ENCODE measurements around the gene PRDM10. TPM values are rescaled to one million over a fixed set of nuclear protein-coding genes. Genes with fewer than 3 reads are reported as not detected.
"Not testable (repeated sequence)": the region's sequence is repeated elsewhere in the genome, so short reads cannot be mapped to it uniquely, and the experiment has no call there.

PRDM10 gene
- total RNA-seq, 1 experiment from 2014 or later = 9.8 TPM

GRCh38 chr11:129954703-129955102 is 47.9 kb downstream of the PRDM10 start:
- H3K9me2 ChIP-seq (replicated peaks; ENCODE audit: insufficient read depth, low read length); DNase-seq; H3K4me2 ChIP-seq (ENCODE audit: low read depth, low read length, poor library complexity, severe bottlenecking); H3K4me3 ChIP-seq (ENCODE audit: low read length); H3K36me3 ChIP-seq (ENCODE audit: insufficient read depth, low read length); H3K9me3 ChIP-seq (ENCODE audit: low read length); H2AFZ ChIP-seq (ENCODE audit: low read length); H3K27ac ChIP-seq (ENCODE audit: low read length); H3K4me1 ChIP-seq (ENCODE audit: low read length); H4K20me1 ChIP-seq (ENCODE audit: insufficient read depth, low read depth, low read length); H3K79me2 ChIP-seq (ENCODE audit: low read length); H3K27me3 ChIP-seq (ENCODE audit: low read length); H3K9ac ChIP-seq (ENCODE audit: low read length): not testable (repeated sequence)

GRCh38 chr11:129951866-129952262 is 50.8 kb downstream of the PRDM10 start:
- Histone ChIP-seq H3K4me2 (ENCODE audit: low read depth, low read length, poor library complexity, severe bottlenecking) (no peak overlapping the region), H3K27ac (ENCODE audit: low read length) (0 out of 2 replicates have a peak overlapping the region, but pooled peaks have one; percentile 30), H3K9ac (ENCODE audit: low read length) (no peak overlapping the region), H3K9me2 (replicated peaks; ENCODE audit: insufficient read depth, low read length) (no peaks in the 10 kb centered on the region), H3K9me3 (ENCODE audit: low read length) (no peaks in the 10 kb centered on the region), H3K27me3 (ENCODE audit: low read length) (no peaks in the 10 kb centered on the region), H2AFZ (ENCODE audit: low read length) (no peak overlapping the region), H3K4me1 (ENCODE audit: low read length) (peaks cover 22% of the 10 kb centered on the region), H3K36me3 (ENCODE audit: insufficient read depth, low read length) (no peaks in the 10 kb centered on the region), H3K79me2 (ENCODE audit: low read length) (no peaks in the 10 kb centered on the region), H4K20me1 (ENCODE audit: insufficient read depth, low read depth, low read length) (no peaks in the 10 kb centered on the region), H3K4me3 (ENCODE audit: low read length) (no peak overlapping the region)
- DNase-seq = no peak

GRCh38 chr11:129951201-129951865 is 51.3 kb downstream of the PRDM10 start:
- no peak overlapping the region for H3K9ac ChIP-seq (ENCODE audit: low read length)
- H4K20me1 ChIP-seq (ENCODE audit: insufficient read depth, low read depth, low read length) = no peaks in the 10 kb centered on the region
- no peak overlapping the region for H2AFZ ChIP-seq (ENCODE audit: low read length)
- DNase-seq = no peak
- H3K9me3 ChIP-seq (ENCODE audit: low read length) = no peaks in the 10 kb centered on the region
- no peaks in the 10 kb centered on the region for H3K36me3 ChIP-seq (ENCODE audit: insufficient read depth, low read length)
- H3K27me3 ChIP-seq (ENCODE audit: low read length) = no peaks in the 10 kb centered on the region
- no peak overlapping the region for H3K4me3 ChIP-seq (ENCODE audit: low read length)
- no peaks in the 10 kb centered on the region for H3K9me2 ChIP-seq (replicated peaks; ENCODE audit: insufficient read depth, low read length)
- H3K79me2 ChIP-seq (ENCODE audit: low read length) = no peaks in the 10 kb centered on the region
- H3K4me2 ChIP-seq (ENCODE audit: low read depth, low read length, poor library complexity, severe bottlenecking) = no peak overlapping the region
- H3K4me1 ChIP-seq (ENCODE audit: low read length) = peaks cover 28% of the 10 kb centered on the region
- 0 out of 2 replicates have a peak overlapping the region, but pooled peaks have one; percentile 30 for H3K27ac ChIP-seq (ENCODE audit: low read length)

GRCh38 chr11:129950101-129951091 is 52.2 kb downstream of the PRDM10 start:
- Histone ChIP-seq H3K79me2 (ENCODE audit: low read length) (no peaks in the 10 kb centered on the region), H3K9ac (ENCODE audit: low read length) (no peak overlapping the region), H3K4me3 (ENCODE audit: low read length) (no peak overlapping the region), H3K27ac (ENCODE audit: low read length) (no peak overlapping the region), H3K9me2 (replicated peaks; ENCODE audit: insufficient read depth, low read length) (no peaks in the 10 kb centered on the region), H3K36me3 (ENCODE audit: insufficient read depth, low read length) (no peaks in the 10 kb centered on the region), H2AFZ (ENCODE audit: low read length) (no peak overlapping the region), H3K9me3 (ENCODE audit: low read length) (no peaks in the 10 kb centered on the region), H3K27me3 (ENCODE audit: low read length) (no peaks in the 10 kb centered on the region), H4K20me1 (ENCODE audit: insufficient read depth, low read depth, low read length) (no peaks in the 10 kb centered on the region), H3K4me1 (ENCODE audit: low read length) (peaks cover 37% of the 10 kb centered on the region), H3K4me2 (ENCODE audit: low read depth, low read length, poor library complexity, severe bottlenecking) (no peak overlapping the region)
- no peak for DNase-seq

- Histone ChIP-seq H3K9ac (ENCODE audit: low read length) (no peak overlapping the region), H3K27ac (ENCODE audit: low read length) (0 out of 2 replicates have a peak overlapping the region, but pooled peaks have one; percentile 18), H3K36me3 (ENCODE audit: insufficient read depth, low read length) (no peaks in the 10 kb centered on the region), H3K4me2 (ENCODE audit: low read depth, low read length, poor library complexity, severe bottlenecking) (no peak overlapping the region), H3K9me3 (ENCODE audit: low read length) (no peaks in the 10 kb centered on the region), H3K79me2 (ENCODE audit: low read length) (no peaks in the 10 kb centered on the region), H3K27me3 (ENCODE audit: low read length) (no peaks in the 10 kb centered on the region), H2AFZ (ENCODE audit: low read length) (no peak overlapping the region), H4K20me1 (ENCODE audit: insufficient read depth, low read depth, low read length) (no peaks in the 10 kb centered on the region), H3K9me2 (replicated peaks; ENCODE audit: insufficient read depth, low read length) (no peaks in the 10 kb centered on the region), H3K4me1 (ENCODE audit: low read length) (peaks cover 41% of the 10 kb centered on the region), H3K4me3 (ENCODE audit: low read length) (no peak overlapping the region)
- DNase-seq = no peak
These were observed 53.6 kb downstream of the PRDM10 start for GRCh38 chr11:129948926-129949466.

- Histone ChIP-seq H3K9me3 (ENCODE audit: low read length) (no peaks in the 10 kb centered on the region), H3K27me3 (ENCODE audit: low read length) (no peaks in the 10 kb centered on the region), H3K4me3 (ENCODE audit: low read length) (peak overlapping the region; percentile 60; the same call in 1 of the 2 replicates), H3K9me2 (replicated peaks; ENCODE audit: insufficient read depth, low read length) (no peaks in the 10 kb centered on the region), H3K4me2 (ENCODE audit: low read depth, low read length, poor library complexity, severe bottlenecking) (peak overlapping the region; percentile 73), H3K4me1 (ENCODE audit: low read length) (peaks cover 41% of the 10 kb centered on the region), H3K36me3 (ENCODE audit: insufficient read depth, low read length) (peaks cover 1% of the 10 kb centered on the region; the same call in 1 of the 2 replicates), H3K27ac (ENCODE audit: low read length) (peak overlapping the region; percentile 90), H3K9ac (ENCODE audit: low read length) (peak overlapping the region; percentile 58), H4K20me1 (ENCODE audit: insufficient read depth, low read depth, low read length) (no peaks in the 10 kb centered on the region), H2AFZ (ENCODE audit: low read length) (0 out of 2 replicates have a peak overlapping the region, but pooled peaks have one; percentile 17), H3K79me2 (ENCODE audit: low read length) (no peaks in the 10 kb centered on the region)
- peak; percentile 74 for DNase-seq
These were observed 55.2 kb downstream of the PRDM10 start for GRCh38 chr11:129947474-129947873.

DNA sequence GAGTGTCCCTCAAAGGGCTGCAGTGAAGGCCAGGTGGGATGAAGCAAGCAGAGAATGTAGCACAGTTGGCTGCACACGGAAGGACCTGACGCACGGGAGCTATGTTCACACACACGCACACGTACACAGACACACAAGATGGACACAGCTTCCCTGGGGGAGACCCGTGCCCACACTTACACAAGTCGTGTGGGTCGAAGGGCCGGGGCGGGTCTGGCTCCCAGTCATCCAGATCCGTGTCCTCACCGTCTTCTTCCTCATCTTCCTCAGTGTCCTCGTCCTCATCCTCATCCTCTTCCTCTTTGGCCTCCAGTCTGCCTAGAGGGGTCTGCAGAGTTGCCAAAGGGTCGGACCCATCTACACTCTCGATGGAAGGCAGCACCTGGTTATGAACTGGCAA is 55.7 kb downstream of the PRDM10 start:
- no peaks in the 10 kb centered on the region for H3K79me2 ChIP-seq (ENCODE audit: low read length)
- H3K36me3 ChIP-seq (ENCODE audit: insufficient read depth, low read length) = peaks cover 5% of the 10 kb centered on the region; the same call in 1 of the 2 replicates
- 0 out of 2 replicates have a peak overlapping the region, but pooled peaks have one; percentile 17 for H2AFZ ChIP-seq (ENCODE audit: low read length)
- no peaks in the 10 kb centered on the region for H4K20me1 ChIP-seq (ENCODE audit: insufficient read depth, low read depth, low read length)
- peaks cover 41% of the 10 kb centered on the region for H3K4me1 ChIP-seq (ENCODE audit: low read length)
- peak; percentile 42 for DNase-seq
- no peaks in the 10 kb centered on the region for H3K27me3 ChIP-seq (ENCODE audit: low read length)
- peak overlapping the region; percentile 90 for H3K27ac ChIP-seq (ENCODE audit: low read length)
- H3K4me3 ChIP-seq (ENCODE audit: low read length) = peak overlapping the region; percentile 60
- peak overlapping the region; percentile 73 for H3K4me2 ChIP-seq (ENCODE audit: low read depth, low read length, poor library complexity, severe bottlenecking)
- no peaks in the 10 kb centered on the region for H3K9me2 ChIP-seq (replicated peaks; ENCODE audit: insufficient read depth, low read length)
- H3K9me3 ChIP-seq (ENCODE audit: low read length) = no peaks in the 10 kb centered on the region
- peak overlapping the region; percentile 58 for H3K9ac ChIP-seq (ENCODE audit: low read length)

- peak; percentile 50 for DNase-seq
- peak overlapping the region; percentile 90 for H3K27ac ChIP-seq (ENCODE audit: low read length)
- H3K4me1 ChIP-seq (ENCODE audit: low read length) = peaks cover 45% of the 10 kb centered on the region
- H3K4me2 ChIP-seq (ENCODE audit: low read depth, low read length, poor library complexity, severe bottlenecking) = peak overlapping the region; percentile 73
- no peaks in the 10 kb centered on the region for H3K9me3 ChIP-seq (ENCODE audit: low read length)
- no peaks in the 10 kb centered on the region for H4K20me1 ChIP-seq (ENCODE audit: insufficient read depth, low read depth, low read length)
- peaks cover 5% of the 10 kb centered on the region; the same call in 1 of the 2 replicates for H3K36me3 ChIP-seq (ENCODE audit: insufficient read depth, low read length)
- H3K9ac ChIP-seq (ENCODE audit: low read length) = peak overlapping the region; percentile 58
- H3K4me3 ChIP-seq (ENCODE audit: low read length) = peak overlapping the region; percentile 60
- H3K9me2 ChIP-seq (replicated peaks; ENCODE audit: insufficient read depth, low read length) = no peaks in the 10 kb centered on the region
- no peaks in the 10 kb centered on the region for H3K27me3 ChIP-seq (ENCODE audit: low read length)
- H3K79me2 ChIP-seq (ENCODE audit: low read length) = no peaks in the 10 kb centered on the region
- no peak overlapping the region for H2AFZ ChIP-seq (ENCODE audit: low read length)
These were observed 56.4 kb downstream of the PRDM10 start for GRCh38 chr11:129946256-129946655.

Measured in Karpas-422 (cell line).